OCI-LY7 (cell line): ENCODE data around the gene ZYG11B. TPM values are rescaled to one million over a fixed set of nuclear protein-coding genes. Genes with fewer than 3 reads are reported as not detected.
"Not testable (repeated sequence)": the region's sequence is repeated elsewhere in the genome, so short reads cannot be mapped to it uniquely, and the experiment has no call there.

Experiments used
- BruUV-seq: library from RNA; stranded (reverse); fragments of 400-500 nt; replicated peaks from 2 replicates; lab custom pipeline; 2021; lab: Mats Ljungman, UMichigan
- CTCF ChIA-PET: fragments of 300-600 bp; sonication (Branson Sonifier 250); formaldehyde crosslinking; loops from one replicate; lab custom pipeline; 2022; ENCODE audit warnings: antibody characterized with exemption; ENCODE audit not compliant: unreplicated experiment; lab: Charles Lee
- POLR2A ChIA-PET: fragments of 300-600 bp; sonication (Branson Sonifier 250); formaldehyde crosslinking; loops from one replicate; lab custom pipeline; 2022; ENCODE audit warnings: antibody characterized with exemption; lab: Charles Lee
- DNase-seq: peaks from one replicate; pipeline ENCODE4 v3.0.0-alpha.2; 2015; ENCODE audit warnings: low spot score
- H2AFZ ChIP-seq: fragments of 200-600 bp; sonication (generic), shearing (Covaris generic); 2 replicates; pipeline ENCODE4 v1.6.1; 2014; ENCODE audit warnings: mild to moderate bottlenecking, antibody characterized with exemption, low read length, moderate library complexity
- H3K27ac ChIP-seq: fragments of 200-600 bp; sonication (generic); 2 replicates; pipeline ENCODE4 v1.5.1; 2014; ENCODE audit warnings: mixed run types, low read depth, mild to moderate bottlenecking, moderate library complexity, low read length, inconsistent platforms; ENCODE audit not compliant: poor library complexity, severe bottlenecking
- H3K36me3 ChIP-seq: fragments of 200-600 bp; sonication (generic); 2 replicates; pipeline ENCODE4 v1.6.1; 2014; ENCODE audit warnings: mild to moderate bottlenecking, antibody characterized with exemption, low read length, moderate library complexity, mixed read lengths; ENCODE audit not compliant: insufficient read depth
- H3K4me1 ChIP-seq: fragments of 200-600 bp; sonication (generic); 2 replicates; pipeline ENCODE4 v1.5.1; 2014; ENCODE audit warnings: mild to moderate bottlenecking, low read length; ENCODE audit not compliant: insufficient read depth, poor library complexity, severe bottlenecking
- H3K4me2 ChIP-seq: fragments of 200-600 bp; sonication (generic); 2 replicates; pipeline ENCODE4 v1.6.1; 2014; ENCODE audit warnings: mild to moderate bottlenecking, low read length
- H3K4me3 ChIP-seq: fragments of 200-600 bp; sonication (generic); 2 replicates; pipeline ENCODE4 v1.5.1; 2014; ENCODE audit warnings: mild to moderate bottlenecking, low read depth, low read length; ENCODE audit not compliant: poor library complexity, severe bottlenecking
- H3K79me2 ChIP-seq: fragments of 200-600 bp; sonication (generic); 2 replicates; pipeline ENCODE4 v1.6.1; 2016; ENCODE audit warnings: low read depth, mild to moderate bottlenecking, low read length, moderate library complexity, mixed read lengths; ENCODE audit not compliant: insufficient read depth
- H3K9me2 ChIP-seq: fragments of 200-600 bp; sonication (generic); 2 replicates; pipeline ENCODE4 v1.6.1; 2016; ENCODE audit warnings: mild to moderate bottlenecking, low read length, mixed read lengths; ENCODE audit not compliant: insufficient read depth
- H3K9me3 ChIP-seq: fragments of 200-600 bp; sonication (generic); 2 replicates; pipeline ENCODE4 v1.6.1; 2014; ENCODE audit warnings: mild to moderate bottlenecking, mixed run types, low read length, mixed read lengths
- H4K20me1 ChIP-seq: fragments of 200-600 bp; sonication (generic); 2 replicates; pipeline ENCODE4 v1.6.1; 2014; ENCODE audit warnings: mild to moderate bottlenecking, antibody characterized with exemption, low read length, moderate library complexity, mixed read lengths; ENCODE audit not compliant: insufficient read depth
- EZH2phosphoT487 ChIP-seq: fragments of 200-600 bp; sonication (generic); IDR thresholded peaks from 2 replicates; pipeline ENCODE4 v1.6.1; 2018; ENCODE audit warnings: low read depth, borderline replicate concordance, mild to moderate bottlenecking, mixed run types, antibody characterized with exemption, low read length, moderate library complexity, mixed read lengths
- intact Hi-C: fragments of 100-400 bp; cut with micrococcal nuclease; formaldehyde crosslinking; loops from one replicate; pipeline ENCODE4 v1.10.0; 2022; ENCODE audit not compliant: unreplicated experiment
- total RNA-seq, 2 experiments: library from RNA; depleted of rRNA in 1 of 2; stranded (reverse); fragments of >200 nt in 1 of 2; shearing (Covaris generic) in 1 of 2; gene quantifications; 2 replicates each; pipeline ENCODE4 v1.2.3, GENCODE V29; 2014 to 2022
- TF ChIP-seq, protein P1 (sequence below): fragments of 200-600 bp; sonication (generic); conservative IDR thresholded peaks from 2 replicates; pipeline ENCODE4 v1.5.1; 2014; ENCODE audit warnings: mild to moderate bottlenecking, antibody characterized with exemption, low read length, moderate library complexity, mixed read lengths

ZYG11B gene
- total RNA-seq, 2 experiments from 2014 or later: 11.2 to 15.9 TPM

DNA sequence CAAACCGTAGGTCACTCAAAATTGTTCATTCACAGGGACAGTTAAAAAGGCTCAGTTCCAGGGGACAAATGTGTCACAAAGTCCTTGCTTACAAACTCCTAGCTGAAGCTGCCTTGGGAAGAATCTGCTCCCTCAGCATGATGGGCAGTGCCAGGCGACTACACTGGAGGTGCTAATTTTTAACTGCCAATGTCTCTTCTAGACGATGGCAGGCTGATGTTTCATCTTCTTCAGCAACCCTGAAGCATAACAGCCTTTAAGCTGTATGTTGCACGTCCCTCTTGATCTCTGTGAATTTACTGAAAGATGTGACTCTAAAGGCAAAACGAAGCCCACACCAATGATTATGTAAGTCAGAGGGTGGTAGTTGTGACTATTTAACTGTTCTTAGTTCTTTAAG lies 39.4 kb upstream of the ZYG11B start:
- Histone ChIP-seq H3K4me2 (no peak overlapping the region), H3K36me3 (peaks cover 55% of the 10 kb centered on the region), H3K9me3 (no peaks in the 10 kb centered on the region), H3K9me2 (no peaks in the 10 kb centered on the region), H3K4me3 (no peak overlapping the region), H3K4me1 (peaks cover 3% of the 10 kb centered on the region), H2AFZ (no peak overlapping the region), H3K79me2 (no peaks in the 10 kb centered on the region), H4K20me1 (no peaks in the 10 kb centered on the region), H3K27ac (no peak overlapping the region)
- CTCF ChIA-PET: interaction anchor here (0.6 kb wide), 1 partner anchor 333 kb away, joined by 3 read pairs; no protein-coding TSS in a partner anchor
- intact Hi-C loops: loop anchor here (1.0 to 5.0 kb wide), 5 partner anchors 50 to 560 kb away; partner anchors contain the start of genes CC2D1B, ORC1, PRPF38A and TUT4
- no peak for DNase-seq
- POLR2A ChIA-PET: interaction anchor here (0.6 to 1.2 kb wide), 3 partner anchors 45 to 283 kb away, joined by 3 read pairs; no protein-coding TSS in a partner anchor
- no TSS peak for BruUV-seq
- TF ChIP-seq, protein P1, sequence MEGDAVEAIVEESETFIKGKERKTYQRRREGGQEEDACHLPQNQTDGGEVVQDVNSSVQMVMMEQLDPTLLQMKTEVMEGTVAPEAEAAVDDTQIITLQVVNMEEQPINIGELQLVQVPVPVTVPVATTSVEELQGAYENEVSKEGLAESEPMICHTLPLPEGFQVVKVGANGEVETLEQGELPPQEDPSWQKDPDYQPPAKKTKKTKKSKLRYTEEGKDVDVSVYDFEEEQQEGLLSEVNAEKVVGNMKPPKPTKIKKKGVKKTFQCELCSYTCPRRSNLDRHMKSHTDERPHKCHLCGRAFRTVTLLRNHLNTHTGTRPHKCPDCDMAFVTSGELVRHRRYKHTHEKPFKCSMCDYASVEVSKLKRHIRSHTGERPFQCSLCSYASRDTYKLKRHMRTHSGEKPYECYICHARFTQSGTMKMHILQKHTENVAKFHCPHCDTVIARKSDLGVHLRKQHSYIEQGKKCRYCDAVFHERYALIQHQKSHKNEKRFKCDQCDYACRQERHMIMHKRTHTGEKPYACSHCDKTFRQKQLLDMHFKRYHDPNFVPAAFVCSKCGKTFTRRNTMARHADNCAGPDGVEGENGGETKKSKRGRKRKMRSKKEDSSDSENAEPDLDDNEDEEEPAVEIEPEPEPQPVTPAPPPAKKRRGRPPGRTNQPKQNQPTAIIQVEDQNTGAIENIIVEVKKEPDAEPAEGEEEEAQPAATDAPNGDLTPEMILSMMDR: no peak
- no peak for TF ChIP-seq EZH2phosphoT487

GRCh38 chr1:52691821-52692220 lies 34.4 kb upstream of the ZYG11B start:
- Histone ChIP-seq H3K4me3 (no peak overlapping the region), H2AFZ (no peak overlapping the region), H4K20me1 (no peaks in the 10 kb centered on the region), H3K4me2 (no peak overlapping the region), H3K9me2 (no peaks in the 10 kb centered on the region), H3K27ac (no peak overlapping the region), H3K4me1 (no peaks in the 10 kb centered on the region), H3K9me3 (no peaks in the 10 kb centered on the region), H3K79me2 (peaks cover 24% of the 10 kb centered on the region; the same call in 1 of the 2 replicates), H3K36me3 (peaks cover 75% of the 10 kb centered on the region)
- BruUV-seq: no TSS peak
- TF ChIP-seq, protein P1: no peak
- no peak for TF ChIP-seq EZH2phosphoT487
- no peak for DNase-seq
- ChIA-PET CTCF (interaction anchor here (0.5 kb wide), 1 partner anchor 139 kb away, joined by 9 read pairs; the partner anchor contains the start of gene TUT4), POLR2A (no interaction called here)
- intact Hi-C loops: no loop called here

DNA sequence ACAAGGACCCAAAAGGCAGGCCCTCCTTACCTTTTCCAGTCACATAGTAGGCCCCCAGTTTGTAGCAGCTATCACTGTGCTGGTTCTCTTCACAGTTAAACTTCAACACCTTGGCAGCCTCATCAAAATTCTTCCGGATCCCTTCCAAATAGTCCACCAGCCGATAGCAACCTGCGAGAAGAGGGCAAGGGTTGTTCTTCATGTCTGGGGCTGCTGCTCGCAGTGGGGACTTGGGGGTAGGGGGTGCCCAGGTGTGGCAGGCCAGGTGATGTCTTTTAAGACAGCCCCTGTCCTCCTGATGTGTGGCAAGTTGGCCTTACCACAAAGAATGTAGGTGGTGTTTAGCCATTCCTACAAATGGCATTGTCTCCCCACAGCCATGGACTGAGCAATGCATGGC lies 33.6 kb upstream of the ZYG11B start:
- no peak for DNase-seq
- H4K20me1 ChIP-seq: no peaks in the 10 kb centered on the region
- no peak for TF ChIP-seq EZH2phosphoT487
- TF ChIP-seq, protein P1: no peak
- H3K36me3 ChIP-seq: peaks cover 66% of the 10 kb centered on the region
- no peak overlapping the region for H3K4me2 ChIP-seq
- H3K4me3 ChIP-seq: no peak overlapping the region
- ChIA-PET POLR2A (interaction anchor here (0.6 kb wide), 2 partner anchors 8 to 54 kb away, joined by 3 to 12 read pairs; no protein-coding TSS in a partner anchor), CTCF (no interaction called here)
- no TSS peak for BruUV-seq
- no peak overlapping the region for H3K27ac ChIP-seq
- H3K9me3 ChIP-seq: no peaks in the 10 kb centered on the region
- H2AFZ ChIP-seq: no peak overlapping the region
- H3K79me2 ChIP-seq: peaks cover 31% of the 10 kb centered on the region; the same call in 1 of the 2 replicates
- no peaks in the 10 kb centered on the region for H3K9me2 ChIP-seq
- intact Hi-C loops: no loop called here
- peaks cover 4% of the 10 kb centered on the region for H3K4me1 ChIP-seq

DNA sequence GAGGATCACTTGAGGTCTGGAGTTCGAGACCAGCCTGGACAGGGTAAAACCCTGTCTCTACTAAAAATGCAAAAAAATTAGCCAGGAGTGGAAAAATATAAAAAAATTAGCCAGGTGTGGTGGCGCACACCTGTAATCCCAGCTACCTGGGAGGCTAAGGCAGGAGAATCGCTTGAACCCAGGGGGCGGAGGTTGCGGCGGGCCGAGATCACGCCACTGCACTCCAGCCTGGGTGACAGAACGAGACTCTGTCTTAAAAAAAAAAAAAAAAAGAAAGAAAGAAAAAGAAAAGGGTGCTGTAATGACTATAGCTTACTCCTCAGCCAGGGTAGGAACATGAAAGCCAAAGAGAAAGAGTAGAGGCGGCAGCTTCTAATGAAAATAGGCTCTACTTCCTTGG lies 32.9 kb upstream of the ZYG11B start:
- H3K4me2 ChIP-seq, H3K4me3 ChIP-seq, H3K4me1 ChIP-seq, BruUV-seq, H4K20me1 ChIP-seq, H3K9me2 ChIP-seq, DNase-seq, H3K27ac ChIP-seq, H2AFZ ChIP-seq, H3K9me3 ChIP-seq, CTCF ChIA-PET, intact Hi-C loops: not testable (repeated sequence)
- POLR2A ChIA-PET: interaction anchor here (0.5 kb wide), 1 partner anchor 38 kb away, joined by 4 read pairs; no protein-coding TSS in a partner anchor
- peaks cover 31% of the 10 kb centered on the region; the same call in 1 of the 2 replicates for H3K79me2 ChIP-seq
- peaks cover 60% of the 10 kb centered on the region for H3K36me3 ChIP-seq
